GM21447 (cell line): Measurements from ENCODE around the gene BUB3.

Experiments
- ATAC-seq: cut with Tn5 transposase; IDR thresholded peaks from one replicate; pipeline ENCODE4 v1.9.1; 2021; ENCODE audit not compliant: unreplicated experiment

Gene BUB3, protein sequence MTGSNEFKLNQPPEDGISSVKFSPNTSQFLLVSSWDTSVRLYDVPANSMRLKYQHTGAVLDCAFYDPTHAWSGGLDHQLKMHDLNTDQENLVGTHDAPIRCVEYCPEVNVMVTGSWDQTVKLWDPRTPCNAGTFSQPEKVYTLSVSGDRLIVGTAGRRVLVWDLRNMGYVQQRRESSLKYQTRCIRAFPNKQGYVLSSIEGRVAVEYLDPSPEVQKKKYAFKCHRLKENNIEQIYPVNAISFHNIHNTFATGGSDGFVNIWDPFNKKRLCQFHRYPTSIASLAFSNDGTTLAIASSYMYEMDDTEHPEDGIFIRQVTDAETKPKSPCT

DNA sequence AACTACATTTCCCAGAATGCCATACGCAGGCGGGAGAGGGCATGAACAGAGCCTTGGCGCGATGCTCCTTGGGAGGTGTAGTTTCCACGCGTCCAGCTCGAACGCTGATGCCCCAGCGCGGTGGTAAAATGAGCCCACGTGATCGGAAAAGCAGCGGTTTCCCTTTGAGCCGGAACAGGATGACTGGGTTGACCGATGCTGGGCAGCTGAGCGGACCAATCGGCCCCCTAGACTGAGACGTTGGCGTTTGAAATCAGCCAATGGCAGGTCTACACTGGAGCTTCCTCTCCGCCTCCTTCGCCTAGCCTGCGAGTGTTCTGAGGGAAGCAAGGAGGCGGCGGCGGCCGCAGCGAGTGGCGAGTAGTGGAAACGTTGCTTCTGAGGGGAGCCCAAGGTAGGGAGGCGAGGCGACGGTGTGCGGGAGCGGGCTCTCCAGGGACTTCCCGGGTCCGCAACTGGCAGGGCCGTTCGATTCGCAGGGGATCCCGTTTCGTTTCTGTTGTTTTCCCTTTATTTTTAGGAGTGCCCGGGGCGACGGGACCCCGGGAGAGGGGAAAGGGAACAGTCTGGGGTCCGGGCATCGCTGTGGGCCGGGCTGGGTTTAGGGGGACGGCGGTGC, at the start of gene BUB3:
BUB3 (plus strand) TSS at position 311 of the 619 bp plus-strand sequence. CDS start 516 bp downstream, outside the sequence.
- peak; percentile 92 for ATAC-seq

DNA sequence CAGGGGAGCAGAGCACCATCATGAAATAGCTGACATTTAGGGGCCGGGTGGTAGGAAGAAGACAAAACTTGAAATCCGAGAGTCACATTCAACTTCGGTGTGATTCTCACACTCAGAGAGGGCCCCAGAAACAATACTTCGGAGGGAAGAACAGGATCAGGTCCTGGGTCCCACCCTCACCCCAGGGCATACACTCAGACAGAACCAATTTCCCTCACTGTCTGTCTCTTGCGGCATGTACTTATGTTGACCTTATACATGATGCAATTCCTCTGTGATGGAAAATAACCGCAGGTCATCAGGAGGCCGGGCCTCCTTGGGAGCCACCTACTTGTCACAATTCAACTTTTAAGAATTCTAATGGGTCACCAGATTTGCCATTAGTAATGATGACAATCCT, 44.7 kb upstream of the BUB3 start:
- no peak for ATAC-seq

GRCh38 chr10:123117644-123118417, 36.4 kb upstream of the BUB3 start:
- ATAC-seq: no peak

DNA sequence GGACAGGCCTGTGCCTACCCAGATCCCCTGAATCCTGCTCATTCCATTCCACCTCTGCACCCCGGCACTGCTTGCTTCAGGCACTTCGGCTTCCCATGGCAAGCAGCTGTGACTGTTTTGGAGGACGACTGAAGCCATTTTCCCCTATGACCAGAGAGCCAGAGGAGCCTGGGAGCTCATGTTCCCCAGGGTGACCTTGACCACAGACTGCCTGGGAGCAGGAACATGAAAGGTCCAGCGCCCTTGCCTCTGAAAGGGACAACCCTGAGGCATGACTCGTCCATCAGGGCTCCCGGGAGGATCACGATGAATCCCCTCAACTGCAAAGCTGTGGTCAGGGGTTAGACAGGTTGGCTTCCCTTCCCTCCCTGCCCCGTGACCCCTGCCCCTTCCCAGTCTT, 35.1 kb upstream of the BUB3 start:
- ATAC-seq: no peak

- no peak for ATAC-seq
Measured at GRCh38 chr10:123126246-123126645, 28.0 kb upstream of the BUB3 start.

GRCh38 chr10:123129618-123130271, 24.5 kb upstream of the BUB3 start:
- no peak for ATAC-seq

- ATAC-seq: peak; percentile 68
Measured at GRCh38 chr10:123132576-123133477, 21.4 kb upstream of the BUB3 start.

GRCh38 chr10:123133541-123134342, 20.5 kb upstream of the BUB3 start:
- no peak for ATAC-seq

GRCh38 chr10:123134343-123134914, 19.8 kb upstream of the BUB3 start:
- no peak for ATAC-seq

DNA sequence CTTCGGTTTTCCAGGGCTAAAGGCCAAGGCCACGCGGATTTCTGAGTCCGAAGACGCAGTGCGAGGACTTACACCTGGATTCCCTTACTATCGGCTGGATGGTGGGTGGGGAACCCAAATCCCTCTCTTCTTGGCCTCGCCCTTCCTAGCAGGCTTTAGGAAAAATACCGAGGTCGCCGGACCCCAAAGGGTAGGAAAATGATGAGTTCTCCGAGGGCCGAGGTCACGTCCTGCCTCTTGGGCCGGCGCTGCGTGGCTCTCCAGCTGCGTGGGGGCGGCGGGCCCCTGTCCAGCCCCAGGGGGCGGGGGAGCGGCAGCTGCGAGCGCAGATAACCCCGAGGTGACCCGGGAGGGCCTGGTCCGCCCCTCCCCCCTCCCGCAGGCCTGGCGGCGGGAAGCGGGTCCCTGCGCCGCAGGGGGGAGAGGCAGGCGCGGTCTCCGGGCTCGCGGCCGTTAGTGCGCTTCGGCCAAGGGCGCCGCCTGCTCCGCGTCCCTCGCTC, 19.2 kb upstream of the BUB3 start:
- no peak for ATAC-seq

DNA sequence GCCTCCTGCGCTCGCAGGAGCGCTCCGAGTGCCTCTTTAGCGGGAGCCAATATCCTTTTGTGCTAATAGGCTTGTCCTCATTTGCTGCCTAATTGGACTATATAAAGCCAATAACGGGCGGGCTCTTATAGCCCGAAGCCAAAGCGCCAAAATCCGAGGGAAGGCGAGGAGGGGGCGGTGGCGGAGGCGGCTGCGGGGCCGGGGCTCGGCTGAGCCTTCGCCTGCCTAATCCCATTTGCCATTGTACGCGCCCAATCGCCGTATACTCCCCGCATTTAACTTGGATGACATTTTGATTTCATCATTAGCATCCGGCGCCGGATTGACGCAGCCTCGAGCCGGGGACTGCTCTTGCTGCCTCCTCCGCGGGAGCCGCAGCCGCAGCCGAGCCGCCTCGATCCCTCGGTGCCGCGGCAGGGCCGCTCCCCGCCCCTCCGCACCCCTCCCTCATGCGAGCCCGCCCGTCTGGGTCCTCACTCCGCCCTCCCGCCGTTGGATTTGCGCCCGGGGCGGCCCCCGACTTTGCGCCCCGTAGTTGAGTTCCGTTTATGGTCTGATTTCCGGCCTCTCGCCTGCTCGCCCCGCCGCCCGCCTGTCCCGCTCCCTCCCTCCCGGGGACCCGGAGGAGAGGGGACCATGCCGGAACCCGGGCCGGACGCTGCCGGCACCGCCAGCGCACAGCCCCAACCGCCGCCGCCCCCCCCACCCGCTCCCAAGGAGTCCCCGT, 18.6 kb upstream of the BUB3 start, which contains the start of gene HMX3:
HMX3 (plus strand) TSS at position 556 of the 727 bp plus-strand sequence; CDS start at position 637, 81 bp downstream.
- ATAC-seq: no peak

DNA sequence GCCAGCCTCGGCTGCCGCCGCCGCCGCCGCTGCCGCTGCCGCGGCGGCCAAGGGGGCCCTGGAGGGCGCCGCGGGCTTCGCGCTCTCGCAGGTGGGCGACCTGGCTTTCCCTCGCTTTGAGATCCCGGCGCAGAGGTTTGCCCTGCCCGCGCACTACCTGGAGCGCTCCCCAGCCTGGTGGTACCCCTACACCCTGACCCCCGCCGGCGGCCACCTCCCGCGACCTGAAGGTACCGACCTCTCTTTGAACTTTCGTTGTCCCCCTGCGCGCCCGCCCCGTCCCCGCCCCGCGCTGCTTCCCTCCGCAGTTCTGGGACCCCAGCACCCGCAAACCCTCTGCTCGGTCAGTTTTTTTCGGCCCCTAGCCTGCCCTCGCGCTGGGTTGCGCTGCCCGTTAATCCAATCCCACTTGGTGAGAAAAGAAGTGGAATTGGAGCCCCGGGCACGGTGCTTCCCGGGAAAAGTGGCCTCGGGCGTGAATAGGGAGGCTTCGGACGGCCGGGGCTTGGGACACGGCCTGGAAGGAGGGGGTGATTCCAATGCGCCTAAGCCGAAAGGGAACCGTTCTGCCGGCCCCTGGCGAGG, 17.9 kb upstream of the BUB3 start:
- ATAC-seq: no peak

DNA sequence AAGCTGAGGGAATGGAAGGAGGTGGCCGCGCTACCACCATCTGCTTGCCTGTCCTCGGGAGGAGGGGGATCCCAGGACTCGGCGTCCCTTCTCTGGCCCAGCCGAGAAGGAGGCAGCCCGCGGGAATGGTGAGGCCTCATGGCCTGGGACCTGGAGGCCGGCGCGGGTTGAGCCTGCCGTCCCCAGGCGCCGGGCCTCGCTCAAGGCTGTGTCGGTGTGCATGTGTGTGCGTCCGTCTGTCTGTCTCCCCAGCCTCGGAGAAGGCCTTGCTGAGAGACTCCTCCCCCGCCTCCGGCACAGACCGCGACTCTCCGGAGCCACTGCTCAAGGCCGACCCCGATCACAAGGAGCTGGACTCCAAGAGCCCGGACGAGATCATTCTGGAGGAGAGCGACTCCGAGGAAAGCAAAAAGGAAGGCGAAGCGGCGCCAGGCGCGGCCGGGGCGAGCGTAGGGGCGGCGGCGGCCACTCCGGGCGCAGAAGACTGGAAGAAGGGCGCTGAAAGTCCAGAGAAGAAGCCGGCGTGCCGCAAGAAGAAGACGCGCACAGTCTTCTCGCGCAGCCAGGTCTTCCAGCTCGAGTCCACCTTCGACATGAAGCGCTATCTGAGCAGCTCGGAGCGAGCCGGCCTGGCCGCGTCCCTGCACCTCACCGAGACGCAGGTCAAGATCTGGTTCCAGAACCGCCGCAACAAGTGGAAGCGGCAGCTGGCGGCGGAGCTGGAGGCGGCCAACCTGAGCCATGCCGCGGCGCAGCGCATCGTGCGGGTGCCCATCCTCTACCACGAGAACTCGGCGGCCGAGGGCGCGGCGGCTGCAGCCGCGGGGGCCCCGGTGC, 17.2 kb upstream of the BUB3 start:
- no peak for ATAC-seq

DNA sequence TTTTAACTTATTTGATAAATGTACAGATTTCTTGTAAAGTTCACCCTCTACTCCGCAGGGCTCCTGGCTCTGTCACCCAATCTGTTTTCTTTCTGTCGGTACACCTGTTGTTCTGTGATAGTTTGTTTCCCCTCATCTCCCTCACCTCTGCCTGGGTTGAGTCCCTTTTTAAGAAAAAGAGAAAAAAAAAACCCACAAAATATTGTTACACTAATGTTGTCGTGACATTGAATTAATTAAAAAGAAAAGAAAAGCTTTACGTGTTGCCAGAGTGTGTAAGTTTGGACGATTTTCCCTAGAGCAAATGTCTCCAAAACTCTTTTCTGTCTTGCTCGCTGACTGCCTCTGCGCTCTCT, 15.1 kb upstream of the BUB3 start:
- ATAC-seq: no peak

- no peak for ATAC-seq
Measured at GRCh38 chr10:123139521-123140163, 14.6 kb upstream of the BUB3 start.

DNA sequence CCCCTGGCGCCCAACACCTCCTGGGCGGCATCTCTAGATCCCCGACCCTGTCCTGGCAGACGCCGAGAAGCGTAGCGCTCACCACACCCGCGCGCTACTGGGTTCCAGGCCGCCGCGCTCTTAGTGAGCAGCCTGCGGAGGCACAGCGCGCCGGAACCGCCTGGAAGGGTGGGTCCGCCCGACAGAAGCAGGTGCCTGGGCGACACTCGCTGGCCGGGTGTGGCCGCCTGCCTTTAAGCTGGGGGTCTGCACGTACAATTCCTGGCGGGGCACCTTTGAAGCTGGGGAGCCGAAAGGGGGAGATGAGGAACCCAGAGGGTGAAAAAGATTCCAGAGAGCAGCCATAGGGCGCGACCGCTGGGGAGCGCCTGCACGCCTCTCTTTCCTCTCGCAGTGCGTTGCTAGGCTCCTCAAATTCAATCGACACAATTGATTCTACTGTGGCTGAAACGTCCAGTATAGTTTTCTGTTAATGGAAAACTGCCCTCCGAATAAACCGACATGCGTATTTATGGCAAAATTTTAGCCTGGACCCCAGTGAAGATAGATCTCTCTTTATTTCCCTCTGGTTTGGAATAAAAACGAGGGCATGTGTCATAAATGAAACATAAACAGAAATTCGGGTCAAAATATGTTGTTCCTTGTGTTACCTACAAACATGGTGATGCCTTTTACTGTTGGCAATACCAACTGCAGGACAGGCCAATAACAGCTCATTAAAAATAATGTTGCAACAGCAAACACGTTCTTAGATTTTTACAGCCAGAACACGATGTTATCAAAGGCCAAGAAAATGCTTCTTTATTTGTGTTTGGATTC, 13.8 kb upstream of the BUB3 start:
- no peak for ATAC-seq
